Testis (tissue), 5 donors: ENCODE data around the gene HBS1L. TPM values are rescaled to one million over a fixed set of nuclear protein-coding genes. Genes with fewer than 3 reads are reported as not detected.

Experiments used
- DNase-seq: peaks from one replicate; pipeline ENCODE4 v3.0.0-alpha.2; 2019
- H3K27ac ChIP-seq, 2 donors: fragments of 200-600 bp; sonication (generic); one replicate each; pipeline ENCODE4 v1.5.1; 2019
- H3K27me3 ChIP-seq: fragments of 200-600 bp; sonication (generic); one replicate; pipeline ENCODE4 v1.5.1; 2019
- H3K36me3 ChIP-seq: fragments of 200-600 bp; sonication (generic); one replicate; pipeline ENCODE4 v1.5.1; 2017; ENCODE audit warnings: low read depth; ENCODE audit errors: missing control alignments
- H3K4me1 ChIP-seq: fragments of 200-600 bp; sonication (generic); one replicate; pipeline ENCODE4 v1.5.1; 2019
- H3K4me3 ChIP-seq, 2 donors: fragments of 200-600 bp; sonication (generic); one replicate each; pipeline ENCODE4 v1.5.1; 2017 to 2019
- H3K9me3 ChIP-seq: fragments of 200-600 bp; sonication (generic); one replicate; pipeline ENCODE4 v1.5.1; 2017
- POLR2A ChIP-seq: fragments of 450-650 bp; IDR thresholded peaks from one replicate; pipeline ENCODE4 v1.6.1; 2017; ENCODE audit warnings: antibody characterized with exemption, mild to moderate bottlenecking, moderate library complexity
- WGBS, 2 donors: methylation state at CpG; one replicate each; pipeline ENCODE4 v1.1.5; 2018; 5-methylcytosine and 5-hydroxymethylcytosine counted together
- intact Hi-C: fragments of 100-400 bp; cut with DNase I; formaldehyde crosslinking; loops from one replicate; pipeline ENCODE4 v1.15.1; 2023; ENCODE audit warnings: low total_unique reads
- long read RNA-seq, 2 donors: transcript quantifications; one replicate each; lab custom pipeline, GENCODE V29; 2026
- polyA plus RNA-seq: library from polyadenylated mRNA; stranded (reverse); fragments of 350-450 nt; fragmentation: Illumina TruSeq; extraction: RNeasy Lipid Tissue Mini Kit (QIAGEN cat#74804); gene quantifications from one replicate; pipeline ENCODE4 v1.2.3, GENCODE V29; 2014; ENCODE audit warnings: low read depth, low replicate concordance; ENCODE audit not compliant: insufficient read depth
- total RNA-seq, 2 donors: library from RNA; depleted of rRNA; stranded (reverse); fragments of >200 nt; gene quantifications; one replicate each; pipeline ENCODE4 v1.2.3, GENCODE V29; 2016
- TF ChIP-seq, protein P1 (sequence below), 3 experiments: fragments of 450-650 bp in 2 of 3; fragments of 200-600 bp in 1 of 3; sonication (generic) in 1 of 3; IDR thresholded peaks; one replicate each; pipeline ENCODE4 v1.5.1; 2016 to 2019; ENCODE audit warnings: antibody characterized with exemption in 3 of 3, mild to moderate bottlenecking in 2 of 3, moderate library complexity in 1 of 3

HBS1L gene
- total RNA-seq (10 to 100 TPM; 41.1 to 54.9 TPM), polyA plus RNA-seq (51.8 TPM)
- long read RNA-seq, donor 1, full-length matches to known transcripts = 13 of 48 reads
- long read RNA-seq, donor 1, partial matches to known transcripts = 35 of 48 reads
- long read RNA-seq, donor 1, other reads (novel, unspliced or antisense) = 0 of 48 reads
- long read RNA-seq, donor 2, full-length matches to known transcripts = 6 of 12 reads
- long read RNA-seq, donor 2, partial matches to known transcripts = 6 of 12 reads
- long read RNA-seq, donor 2, other reads (novel, unspliced or antisense) = 0 of 12 reads

DNA sequence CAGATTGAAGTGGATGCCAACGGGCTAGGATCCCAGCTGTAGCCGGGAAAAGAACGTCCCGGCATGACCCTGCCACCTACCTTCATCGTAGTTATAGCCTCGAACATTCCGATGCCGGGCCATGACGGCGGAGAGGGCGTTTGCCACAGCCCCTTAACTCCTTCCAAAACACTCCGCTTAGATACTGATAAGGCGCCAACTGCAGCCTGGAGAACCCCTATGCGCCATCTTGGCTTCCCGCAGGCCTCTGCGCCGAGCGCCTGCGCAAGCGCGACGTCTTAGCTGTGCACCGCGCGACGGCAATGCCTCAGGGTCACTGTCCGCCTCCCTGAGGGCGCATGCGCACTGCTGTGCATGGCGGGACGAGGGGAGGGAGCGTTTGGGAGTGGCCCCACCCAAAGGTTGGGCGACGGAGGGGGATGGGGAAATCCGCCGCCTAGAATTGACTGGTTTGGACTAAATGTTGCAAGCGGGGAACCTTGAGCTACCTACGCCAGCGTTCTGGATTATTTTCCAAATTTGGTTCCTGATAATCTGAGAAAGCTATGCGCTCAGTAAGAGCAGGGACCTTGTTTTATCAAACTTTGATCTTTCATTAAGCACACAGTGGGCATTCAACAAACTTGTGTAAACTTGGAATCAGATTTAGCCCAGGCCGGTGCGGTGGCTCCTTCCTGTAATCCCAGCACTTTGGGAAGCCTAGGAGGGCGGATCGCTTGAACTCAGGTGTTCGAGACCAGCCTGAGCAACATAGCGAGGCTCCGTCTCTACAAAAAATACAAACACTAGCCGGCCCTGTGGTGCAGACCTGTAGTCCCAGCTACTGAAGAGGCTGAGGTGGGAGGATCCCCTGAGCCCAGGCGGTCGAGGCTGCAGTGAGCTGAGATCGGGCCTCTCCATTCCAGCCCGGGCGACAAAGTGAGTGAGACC, at the start of gene HBS1L:
TSS of gene HBS1L (minus strand) at position 254 of the 930 bp plus-strand sequence. CDS start at position 123, 131 bp downstream.
- Histone ChIP-seq H3K36me3 (no peaks in the 10 kb centered on the region), H3K4me3 (peak within 1 kb of the TSS; percentile 70 to 79), H3K4me1 (peaks cover 9% of the 10 kb centered on the region), H3K27ac (peak within 1 kb of the TSS; percentile 76 to 79), H3K27me3 (no peaks in the 10 kb centered on the region), H3K9me3 (no peaks in the 10 kb centered on the region)
- peak; percentile 97 for DNase-seq
- 12 to 21% methylated on average over 23 to 43 of the region's 53 CpGs for WGBS, 2 donors
- TF ChIP-seq, protein P1, sequence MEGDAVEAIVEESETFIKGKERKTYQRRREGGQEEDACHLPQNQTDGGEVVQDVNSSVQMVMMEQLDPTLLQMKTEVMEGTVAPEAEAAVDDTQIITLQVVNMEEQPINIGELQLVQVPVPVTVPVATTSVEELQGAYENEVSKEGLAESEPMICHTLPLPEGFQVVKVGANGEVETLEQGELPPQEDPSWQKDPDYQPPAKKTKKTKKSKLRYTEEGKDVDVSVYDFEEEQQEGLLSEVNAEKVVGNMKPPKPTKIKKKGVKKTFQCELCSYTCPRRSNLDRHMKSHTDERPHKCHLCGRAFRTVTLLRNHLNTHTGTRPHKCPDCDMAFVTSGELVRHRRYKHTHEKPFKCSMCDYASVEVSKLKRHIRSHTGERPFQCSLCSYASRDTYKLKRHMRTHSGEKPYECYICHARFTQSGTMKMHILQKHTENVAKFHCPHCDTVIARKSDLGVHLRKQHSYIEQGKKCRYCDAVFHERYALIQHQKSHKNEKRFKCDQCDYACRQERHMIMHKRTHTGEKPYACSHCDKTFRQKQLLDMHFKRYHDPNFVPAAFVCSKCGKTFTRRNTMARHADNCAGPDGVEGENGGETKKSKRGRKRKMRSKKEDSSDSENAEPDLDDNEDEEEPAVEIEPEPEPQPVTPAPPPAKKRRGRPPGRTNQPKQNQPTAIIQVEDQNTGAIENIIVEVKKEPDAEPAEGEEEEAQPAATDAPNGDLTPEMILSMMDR (IDR thresholded peaks at IDR 0.05) = peak in 1 of 3 experiments; percentile 10
- peak; percentile 55 for TF ChIP-seq POLR2A
- intact Hi-C loops = no loop called here

DNA sequence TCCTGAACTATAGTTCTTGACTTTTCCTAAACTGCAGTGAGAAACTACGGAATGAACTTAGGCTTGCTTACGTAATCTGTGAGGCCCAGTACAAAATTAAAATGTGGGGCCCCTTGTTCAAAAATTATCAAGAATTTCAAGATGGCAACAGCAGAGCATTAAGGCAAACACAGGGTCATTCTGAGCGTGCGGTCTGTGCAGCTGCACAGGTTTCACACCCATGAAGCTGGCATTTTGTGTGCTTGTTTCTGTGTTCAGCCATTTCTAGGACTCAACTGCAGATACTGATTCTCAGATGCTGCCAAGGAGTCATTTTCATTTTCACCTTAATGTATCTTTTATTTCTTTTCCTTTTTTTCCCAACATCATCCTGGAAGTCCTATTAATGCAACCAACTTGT, 49.6 kb upstream of the HBS1L start:
- TF ChIP-seq, protein P1 (IDR thresholded peaks at IDR 0.05) = no peak
- TF ChIP-seq POLR2A = no peak
- no peak for DNase-seq
- no peak overlapping the region for H3K4me3 ChIP-seq
- WGBS, 2 donors = 91 to 92% methylated on average over 4 of the region's 4 CpGs
- H3K4me1 ChIP-seq = no peaks in the 10 kb centered on the region
- no peaks in the 10 kb centered on the region for H3K9me3 ChIP-seq
- H3K27me3 ChIP-seq = no peaks in the 10 kb centered on the region
- no peak overlapping the region for H3K27ac ChIP-seq
- no peaks in the 10 kb centered on the region for H3K36me3 ChIP-seq
- intact Hi-C loops = no loop called here

DNA sequence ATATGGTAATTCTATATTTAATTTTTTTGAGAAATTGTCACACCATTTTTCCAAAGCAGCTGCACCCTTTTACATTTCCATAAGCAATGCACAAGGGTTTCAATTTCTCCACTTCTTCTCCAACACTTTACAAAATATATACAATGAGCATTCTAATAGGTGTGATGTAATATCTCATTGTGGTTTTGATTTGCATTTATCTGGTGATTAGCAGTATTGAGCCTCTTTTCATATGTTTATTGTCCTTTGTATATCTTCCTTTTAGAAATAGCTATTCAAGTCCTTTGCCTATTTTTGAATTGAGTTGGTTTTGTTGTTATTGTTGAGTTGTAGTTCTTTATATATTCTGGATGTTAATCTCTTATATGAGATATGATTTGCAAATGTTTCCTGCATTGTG, 47.6 kb upstream of the HBS1L start:
- Histone ChIP-seq H3K36me3 (no peaks in the 10 kb centered on the region), H3K27ac (no peak overlapping the region), H3K27me3 (no peaks in the 10 kb centered on the region), H3K4me3 (no peak overlapping the region), H3K9me3 (no peaks in the 10 kb centered on the region), H3K4me1 (no peaks in the 10 kb centered on the region)
- TF ChIP-seq, protein P1 (IDR thresholded peaks at IDR 0.05) = no peak
- TF ChIP-seq POLR2A = no peak
- intact Hi-C loops = no loop called here
- DNase-seq = no peak

DNA sequence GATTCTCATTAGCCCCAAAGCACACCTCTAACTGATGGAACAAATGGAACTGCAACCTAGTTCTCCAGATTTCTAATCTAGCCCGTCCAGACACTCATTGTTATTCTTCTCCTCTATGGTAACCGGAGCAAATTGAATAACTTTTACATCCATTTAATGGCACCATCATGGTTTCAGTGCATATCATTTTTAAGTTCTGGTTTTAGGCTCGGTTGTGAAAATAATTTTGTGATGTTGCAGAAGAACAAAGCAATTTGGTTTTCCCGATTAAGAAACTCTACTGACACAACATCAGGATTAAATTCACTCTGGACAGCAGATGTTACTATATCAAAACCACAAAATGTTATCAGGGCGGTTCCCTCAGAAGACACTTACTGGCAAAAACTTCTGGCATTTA, 42.5 kb upstream of the HBS1L start:
- H3K36me3 ChIP-seq = no peaks in the 10 kb centered on the region
- H3K27me3 ChIP-seq = no peaks in the 10 kb centered on the region
- TF ChIP-seq POLR2A = no peak
- no peaks in the 10 kb centered on the region for H3K4me1 ChIP-seq
- intact Hi-C loops = no loop called here
- H3K9me3 ChIP-seq = no peaks in the 10 kb centered on the region
- DNase-seq = no peak
- H3K27ac ChIP-seq = no peak overlapping the region
- H3K4me3 ChIP-seq = no peak overlapping the region
- WGBS, 2 donors = 68 to 73% methylated on average over 5 of the region's 5 CpGs

DNA sequence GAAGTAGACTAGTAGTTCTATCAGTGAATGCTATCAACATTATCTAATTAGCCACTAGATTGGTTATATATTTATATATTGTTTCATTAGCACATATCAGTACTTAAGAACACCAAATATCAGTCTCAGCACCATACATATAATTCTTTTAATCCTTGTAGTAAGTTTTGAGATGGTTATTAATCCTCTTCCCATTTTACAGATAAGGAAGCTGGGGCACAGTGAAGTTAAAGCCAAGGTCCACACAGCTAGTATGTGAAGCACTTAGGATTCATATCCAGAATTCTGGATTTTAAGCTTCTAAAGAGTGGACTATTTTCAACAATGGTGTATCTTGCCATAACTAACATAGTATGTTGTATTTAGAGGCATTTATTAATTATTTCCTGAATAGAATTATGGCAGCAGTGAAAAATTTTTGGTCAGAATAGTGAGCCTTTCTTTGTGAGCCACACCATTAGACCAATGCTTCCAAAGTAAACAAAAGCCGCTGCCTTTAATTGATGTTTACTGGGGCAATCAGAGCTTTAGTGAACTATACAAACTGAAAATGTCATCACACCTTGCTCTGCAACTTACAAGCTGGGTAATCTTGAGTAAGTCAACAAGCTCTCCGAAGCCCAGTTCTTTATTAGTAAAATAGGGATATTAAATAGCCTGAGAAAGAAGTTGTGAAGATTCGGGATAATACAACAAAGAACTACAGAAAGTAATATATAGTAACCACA, 41.9 kb upstream of the HBS1L start:
- no peak overlapping the region for H3K4me3 ChIP-seq
- H3K4me1 ChIP-seq = no peaks in the 10 kb centered on the region
- WGBS, 2 donors = 75 to 80% methylated on average over 3 of the region's 3 CpGs
- H3K9me3 ChIP-seq = no peaks in the 10 kb centered on the region
- no peak overlapping the region for H3K27ac ChIP-seq
- intact Hi-C loops = no loop called here
- H3K27me3 ChIP-seq = no peaks in the 10 kb centered on the region
- H3K36me3 ChIP-seq = no peaks in the 10 kb centered on the region
- TF ChIP-seq, protein P1 (IDR thresholded peaks at IDR 0.05) = no peak
- no peak for TF ChIP-seq POLR2A
- DNase-seq = no peak
